ENCODE results near the gene TMCO2.
A peak's percentile ranks its signal among the peaks of the same experiment; 100 is the strongest.
"Not testable (repeated sequence)": the region's sequence is repeated elsewhere in the genome, so short reads cannot be mapped to it uniquely, and the experiment has no call there.

The TMCO2 gene

DNA sequence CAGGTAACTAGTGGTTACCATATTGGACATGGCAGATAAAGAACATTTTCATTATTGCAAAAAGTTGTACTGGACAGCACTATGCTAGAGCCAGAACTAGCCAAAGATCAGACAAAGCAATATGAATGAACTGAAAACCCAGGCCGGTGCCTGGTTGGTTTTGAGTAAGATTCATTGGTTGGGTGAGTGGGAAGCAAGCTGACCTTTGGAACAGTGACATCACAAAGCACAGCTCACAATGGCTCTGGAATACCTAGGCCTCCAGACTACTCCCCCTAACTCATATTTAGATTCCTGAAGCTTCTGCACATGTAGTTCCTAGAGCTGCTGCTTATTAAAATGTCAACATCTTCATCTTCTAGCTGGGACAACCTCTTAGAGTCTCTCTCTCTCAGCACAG lies at the start of gene TMCO2:
TMCO2 (plus strand) TSS at position 283 of the 400 bp plus-strand sequence; CDS start at position 340, 57 bp downstream.
- DNase-seq, result no peak

DNA sequence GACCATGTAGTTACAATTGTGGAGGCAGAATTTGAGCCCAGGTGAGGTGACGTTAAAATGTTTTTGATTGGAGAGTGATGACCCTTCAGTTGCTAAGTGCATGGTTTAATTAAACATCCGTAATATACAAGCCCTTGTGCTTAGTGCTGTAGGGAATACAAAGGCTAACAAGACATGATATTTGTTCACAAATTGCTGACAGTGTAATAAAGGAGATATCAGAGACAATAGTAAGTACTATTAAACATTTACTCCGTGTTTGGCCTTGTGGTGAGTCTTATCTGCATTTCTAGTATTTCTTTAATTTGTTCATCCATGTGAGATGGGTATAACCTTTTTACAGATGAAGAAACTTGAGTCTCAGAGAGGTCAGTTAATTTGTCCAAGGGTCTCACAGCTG lies 48.6 kb upstream of the TMCO2 start:
- no peak for DNase-seq

DNA sequence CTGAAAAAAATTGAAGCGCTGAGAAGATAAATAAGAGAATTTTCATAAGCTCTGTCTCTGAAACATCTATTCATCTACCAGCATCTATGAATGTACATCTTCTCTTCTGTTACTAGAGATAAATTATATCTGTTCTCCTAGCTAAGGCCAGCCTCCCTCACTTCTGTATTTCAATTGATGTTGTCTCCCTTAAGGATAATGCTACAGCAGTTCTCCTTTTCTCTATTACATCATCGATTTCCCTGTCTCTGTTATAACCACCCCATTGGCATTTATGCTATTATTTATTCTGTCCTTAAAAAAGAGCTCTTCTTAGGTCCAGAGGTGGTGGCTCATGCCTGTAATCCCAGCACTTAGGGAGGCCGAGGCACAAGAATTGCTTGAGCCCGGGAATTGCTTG lies 42.9 kb upstream of the TMCO2 start:
- no peak for DNase-seq

DNA sequence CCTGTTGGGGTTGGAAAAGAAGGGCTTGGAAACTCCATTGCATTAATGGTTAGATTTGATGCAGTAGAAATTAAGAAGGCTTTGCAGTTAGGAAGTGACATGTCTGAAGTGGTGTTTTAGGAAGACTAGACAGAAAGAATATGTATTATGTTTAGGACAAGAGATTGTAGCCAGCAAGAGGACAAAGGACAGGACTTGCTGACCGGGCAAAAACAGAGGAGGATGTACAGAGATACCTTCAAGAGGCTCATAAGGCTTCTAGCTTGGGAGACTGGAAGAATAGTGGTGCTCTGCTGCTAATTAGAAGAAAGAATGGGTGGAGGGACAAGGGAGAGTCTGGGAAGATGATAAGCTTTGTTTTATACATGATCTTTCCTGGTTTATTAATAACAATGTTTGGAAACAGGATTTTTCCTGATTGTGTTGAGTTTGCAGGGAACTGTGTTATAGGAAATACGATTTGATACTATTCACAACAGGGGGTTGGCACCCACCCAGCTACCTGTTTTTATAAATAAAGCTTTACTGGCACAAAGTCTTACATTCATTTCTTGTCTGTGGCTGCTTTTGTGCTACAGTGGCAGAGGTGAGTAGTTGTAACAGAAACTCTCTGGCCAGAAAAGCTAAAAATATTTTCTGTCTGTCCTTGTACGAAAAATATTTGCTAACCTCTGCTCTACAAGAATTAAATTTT lies 37.1 kb upstream of the TMCO2 start:
- no peak for DNase-seq

DNA sequence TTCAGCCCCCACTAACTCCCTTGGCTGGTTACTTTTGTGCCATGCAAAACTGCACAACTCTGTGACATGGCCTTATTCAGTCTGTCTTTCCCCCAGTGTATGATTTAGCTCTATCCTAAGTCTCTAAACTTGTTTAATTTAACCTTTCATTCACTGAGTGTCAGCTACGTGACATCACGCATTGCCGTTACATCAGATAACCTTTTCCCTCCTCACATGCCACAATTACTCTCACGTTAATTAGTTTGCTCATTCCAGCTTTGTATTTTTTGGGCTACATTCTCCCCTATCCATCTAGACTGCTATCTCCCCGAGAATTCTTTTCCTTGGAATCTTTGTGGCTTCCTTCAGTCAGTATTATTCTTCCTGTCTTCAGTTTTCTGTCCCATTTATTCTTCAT lies 29.4 kb upstream of the TMCO2 start:
- no peak for DNase-seq

DNA sequence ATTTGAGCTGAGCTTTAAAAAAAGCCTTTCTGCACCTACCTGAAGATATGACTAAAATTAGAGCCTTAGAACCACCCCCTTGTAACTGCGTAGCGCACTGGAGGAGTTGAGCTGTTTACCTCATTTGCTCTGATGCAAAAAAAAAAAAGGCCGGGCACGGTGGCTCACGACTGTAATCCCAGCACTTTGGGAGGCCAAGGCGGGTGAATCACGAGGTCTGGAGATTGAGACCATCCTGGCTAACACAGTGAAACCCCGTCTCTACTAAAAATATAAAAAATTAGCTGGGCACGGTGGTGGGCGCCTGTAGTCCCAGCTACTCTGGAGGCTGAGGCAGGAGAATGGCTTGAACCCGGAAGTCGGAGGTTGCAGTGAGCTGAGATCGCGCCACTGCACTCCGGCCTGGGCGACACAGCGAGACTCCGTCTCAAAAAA lies 26.2 kb upstream of the TMCO2 start:
- DNase-seq, result not testable (repeated sequence)

DNA sequence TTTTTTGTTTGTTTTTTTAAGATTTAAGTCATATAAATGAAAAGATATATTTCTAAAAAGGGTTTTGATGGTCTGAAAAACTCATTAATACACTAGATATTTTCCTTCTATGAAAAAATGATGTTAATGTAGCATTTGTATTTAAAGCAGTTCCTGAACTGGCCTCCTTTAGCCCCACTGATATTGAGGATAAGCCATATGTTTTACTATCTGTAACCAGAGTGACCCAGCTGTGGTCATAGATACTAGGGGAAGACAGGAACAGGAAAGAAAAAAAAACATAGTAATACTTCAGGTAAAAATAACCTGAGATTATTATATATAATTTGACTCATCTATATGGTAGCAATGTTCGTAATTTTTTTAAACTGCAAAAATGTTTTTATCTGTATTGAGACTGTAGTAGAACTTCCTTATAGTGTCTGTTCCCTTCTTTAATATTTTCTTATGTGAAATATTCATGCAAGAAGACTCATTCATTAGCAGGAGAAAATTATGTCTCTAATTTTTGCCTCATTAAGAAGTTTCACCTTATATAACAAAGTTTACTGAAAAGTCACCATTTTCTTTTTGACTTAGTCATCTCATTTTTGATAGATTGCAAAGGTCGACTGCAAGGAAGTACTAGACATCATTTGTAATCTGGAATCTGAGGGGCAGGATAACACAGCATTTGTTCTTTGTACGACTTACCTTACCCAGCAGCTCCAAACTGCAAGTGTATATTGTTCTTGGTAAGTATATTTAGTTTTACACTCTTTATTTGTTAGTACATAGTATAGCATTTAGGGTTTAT lies 25.6 kb upstream of the TMCO2 start:
- DNase-seq, result no peak

DNA sequence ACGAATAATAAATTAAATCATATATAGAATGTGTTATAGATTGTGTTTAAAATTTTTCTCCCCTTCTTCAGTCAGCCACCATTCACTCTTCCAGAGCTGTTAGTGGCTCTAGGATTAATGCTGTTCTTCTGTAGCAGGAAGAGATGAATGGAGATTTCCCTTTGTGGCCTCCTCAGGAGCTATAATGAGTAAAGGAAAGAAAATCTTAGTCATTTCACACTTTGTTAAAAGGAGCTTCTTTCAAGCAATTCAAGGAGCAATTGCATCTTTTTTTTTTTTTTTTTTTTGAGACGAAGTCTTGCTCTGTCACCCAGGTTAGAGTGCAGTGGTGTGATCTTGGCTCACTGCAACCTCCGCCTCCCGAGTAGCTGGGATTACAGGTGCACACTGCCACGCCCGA lies 23.7 kb upstream of the TMCO2 start:
- no peak for DNase-seq

DNA sequence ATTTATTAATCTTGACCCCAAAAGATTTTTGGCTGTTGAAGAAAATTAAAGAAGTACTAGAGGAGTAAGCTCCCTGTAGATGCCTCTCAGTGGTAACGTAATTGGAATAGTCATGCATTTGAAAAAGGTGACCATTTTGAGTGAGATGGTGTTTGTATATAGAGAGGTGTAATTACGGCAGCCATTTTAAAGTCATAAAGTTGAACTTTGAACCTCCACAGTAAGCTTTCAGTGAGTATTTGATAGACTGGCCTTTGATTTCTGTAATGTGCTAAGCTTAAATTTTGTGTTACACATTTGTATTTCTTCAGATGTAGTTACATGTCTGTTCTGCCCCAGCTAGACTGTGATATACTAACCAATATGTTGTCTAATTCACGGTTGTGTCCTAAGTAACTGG lies 21.5 kb upstream of the TMCO2 start:
- DNase-seq, result no peak

DNA sequence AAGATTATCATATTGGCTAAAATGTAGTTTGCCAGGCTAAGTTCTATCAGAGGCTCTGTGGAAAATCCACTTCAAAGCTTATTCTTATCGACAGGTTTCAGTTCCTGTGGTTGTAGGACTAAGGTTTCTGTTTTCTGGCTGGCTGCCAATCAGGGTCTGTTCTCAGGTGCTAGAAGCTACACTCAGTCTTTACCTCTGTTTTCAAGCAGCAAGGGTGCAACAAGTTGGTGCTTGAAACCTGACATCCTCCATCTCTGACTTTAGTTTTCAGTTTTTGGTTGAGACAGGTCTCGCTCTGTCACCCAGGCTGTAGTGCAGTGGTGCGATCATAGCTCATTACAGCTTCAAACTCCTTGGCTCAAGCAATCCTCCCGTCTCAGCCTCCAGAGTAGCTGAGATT lies 15.3 kb upstream of the TMCO2 start:
- peak; percentile 48 for DNase-seq

DNA sequence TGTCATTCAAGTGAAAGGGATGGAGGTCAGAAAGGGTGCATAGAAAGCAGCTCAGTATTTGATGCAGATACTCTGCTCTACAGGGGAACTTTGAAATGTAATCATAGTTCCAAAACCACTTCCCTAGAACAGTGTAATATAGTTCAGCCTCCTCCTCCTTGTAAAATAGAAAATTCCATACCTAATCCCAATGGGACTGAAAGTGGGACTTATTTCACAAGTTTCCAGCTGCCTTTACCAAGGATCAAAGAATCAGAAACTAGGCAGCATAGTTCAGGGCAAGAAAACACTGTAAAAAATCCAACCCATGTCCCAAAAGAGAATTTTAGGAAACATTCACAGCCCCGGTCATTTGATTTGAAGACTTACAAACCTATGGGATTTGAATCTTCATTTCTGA lies 8.1 kb upstream of the TMCO2 start:
- no peak for DNase-seq

DNA sequence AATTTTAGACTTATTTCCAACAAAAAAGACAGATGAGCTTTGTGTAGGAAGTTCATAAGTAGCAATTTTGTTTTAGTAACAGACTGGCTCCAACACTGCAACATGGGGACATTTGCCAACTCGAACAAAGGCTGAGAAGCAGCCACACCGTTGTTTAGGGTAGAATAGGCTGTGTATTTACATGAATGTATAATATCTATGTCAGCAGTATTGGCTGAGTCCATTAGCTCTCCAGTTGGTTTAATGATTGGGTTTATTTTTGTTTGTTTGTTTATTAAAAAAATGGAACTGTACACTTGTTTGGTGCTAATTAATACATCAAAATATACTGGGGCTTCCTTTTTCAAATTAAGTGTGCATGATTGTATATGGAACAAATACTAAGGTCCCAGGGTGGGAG lies 7.3 kb upstream of the TMCO2 start:
- no peak for DNase-seq

DNA sequence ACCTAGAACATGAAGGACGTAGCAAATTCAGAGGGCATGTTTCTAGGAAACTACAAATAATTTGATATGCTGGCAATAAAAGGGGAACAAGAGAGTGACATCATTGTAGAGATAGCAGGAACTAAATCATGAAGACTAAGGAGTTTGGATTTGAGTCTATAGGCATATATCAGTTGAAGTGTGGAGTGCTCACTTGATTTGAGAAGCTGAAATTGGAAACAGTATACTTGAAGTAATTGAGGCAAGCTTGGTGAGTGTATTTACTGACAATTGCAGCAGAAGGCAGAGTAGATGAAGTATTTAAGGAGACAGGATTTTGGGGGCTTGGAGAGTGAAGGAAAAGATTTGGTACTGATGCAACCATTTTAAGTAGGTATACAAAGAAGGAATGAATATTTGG lies 6.4 kb upstream of the TMCO2 start:
- DNase-seq, result peak; percentile 2

DNA sequence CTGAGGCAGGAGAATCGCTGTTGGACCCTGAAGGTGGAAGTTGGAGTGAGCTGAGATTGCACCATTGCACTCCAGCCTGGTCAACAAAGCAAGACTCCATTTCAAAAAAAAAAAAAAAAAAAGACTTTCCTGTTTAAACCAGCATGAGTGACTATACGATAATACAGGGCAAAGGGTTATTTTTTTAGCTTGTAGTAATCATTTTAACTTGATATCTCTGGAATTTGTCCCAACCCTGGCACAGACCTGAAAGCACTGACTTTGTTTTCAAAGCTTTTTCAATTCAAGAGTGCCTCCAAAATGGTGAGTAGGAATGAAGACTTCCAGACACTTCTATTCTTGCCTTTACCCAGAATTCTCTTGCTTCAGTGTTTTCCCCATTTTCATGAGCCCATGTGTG lies 4.4 kb upstream of the TMCO2 start:
- no peak for DNase-seq

DNA sequence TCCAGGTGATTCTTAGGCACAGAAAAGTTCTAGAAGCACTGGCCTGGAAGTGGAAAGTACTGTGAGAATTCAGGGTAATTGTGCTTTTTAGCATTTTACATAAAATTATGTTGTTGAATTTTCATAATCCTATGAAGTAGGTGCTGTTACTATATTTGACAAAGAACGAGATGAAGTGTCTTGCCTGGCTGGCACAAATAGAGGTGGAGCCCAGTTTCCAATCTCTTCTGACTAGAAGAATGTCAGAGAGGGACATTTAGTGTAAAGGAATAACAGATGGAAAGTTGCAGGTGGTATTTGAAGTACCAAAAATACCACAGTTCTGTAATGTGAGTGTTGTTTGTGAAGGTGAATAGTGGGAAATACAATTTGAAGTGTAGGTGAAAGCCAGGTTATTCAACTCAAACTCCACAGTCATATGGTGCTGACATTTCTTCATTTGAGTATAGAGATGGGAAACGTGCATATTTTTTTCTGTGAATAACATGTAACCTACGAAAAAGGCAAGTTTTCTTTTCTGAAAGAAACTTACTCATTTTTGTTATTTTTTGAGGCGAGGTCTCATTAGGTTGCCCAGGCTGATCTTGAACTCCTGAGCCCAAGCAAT lies 3.5 kb upstream of the TMCO2 start:
- DNase-seq, result no peak

DNA sequence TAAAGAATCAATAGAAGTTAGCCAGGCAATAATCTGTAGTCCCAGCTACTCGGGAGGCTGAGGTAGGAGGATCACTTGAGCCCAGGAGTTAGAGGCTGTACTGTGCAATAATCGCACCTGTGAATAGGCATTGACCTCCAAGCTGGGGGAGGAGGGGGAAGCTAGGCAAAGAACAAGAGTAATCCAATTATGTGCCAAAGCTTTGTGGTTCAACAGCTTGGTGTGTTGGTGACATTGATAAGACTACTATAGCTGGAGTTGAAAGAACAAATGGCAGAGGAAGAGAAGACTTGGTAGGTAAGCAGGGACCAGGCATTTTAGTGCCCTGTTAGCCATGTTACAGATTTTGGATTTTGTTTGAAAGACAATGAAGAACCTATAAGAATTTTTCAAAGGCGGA lies 2.1 kb upstream of the TMCO2 start:
- DNase-seq, result no peak

DNA sequence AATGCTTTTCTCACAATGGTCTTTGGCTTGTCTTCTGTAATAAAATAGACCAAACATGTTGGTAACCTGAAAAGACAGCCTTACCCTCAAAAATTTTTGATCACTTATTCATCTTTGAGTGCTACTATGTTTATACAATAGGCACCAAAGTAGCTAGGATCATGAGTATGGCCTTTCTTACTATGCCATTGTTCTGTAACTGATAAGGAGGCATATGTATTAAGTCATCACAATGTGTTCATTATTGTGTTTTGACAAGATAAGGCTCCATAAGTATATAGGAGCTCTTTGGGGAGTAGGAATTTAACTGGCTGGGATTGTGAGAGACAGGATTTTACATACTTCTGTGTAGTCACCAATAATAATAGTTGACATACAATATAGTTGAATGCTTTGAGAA lies 675 bp downstream of the TMCO2 start:
- no peak for DNase-seq

DNA sequence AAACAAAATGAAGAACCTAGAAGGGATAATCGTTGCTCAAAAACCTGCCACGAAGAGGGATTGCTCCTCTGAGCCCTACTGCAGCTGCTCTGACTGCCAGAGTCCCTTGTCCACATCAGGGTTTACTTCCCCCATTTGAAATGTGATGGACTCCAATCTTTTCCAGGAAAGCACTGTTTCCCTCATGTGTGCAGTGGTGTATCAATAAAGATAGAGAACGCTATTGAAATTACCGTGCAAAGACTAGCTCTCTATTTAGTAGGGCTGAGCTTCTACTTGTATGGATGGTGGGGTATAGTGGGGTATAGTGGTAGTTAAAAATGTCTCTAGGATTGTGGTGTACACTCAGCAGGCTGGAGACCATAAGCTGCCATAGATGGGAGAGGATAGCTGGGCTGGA lies 3.7 kb downstream of the TMCO2 start:
- DNase-seq, result no peak

DNA sequence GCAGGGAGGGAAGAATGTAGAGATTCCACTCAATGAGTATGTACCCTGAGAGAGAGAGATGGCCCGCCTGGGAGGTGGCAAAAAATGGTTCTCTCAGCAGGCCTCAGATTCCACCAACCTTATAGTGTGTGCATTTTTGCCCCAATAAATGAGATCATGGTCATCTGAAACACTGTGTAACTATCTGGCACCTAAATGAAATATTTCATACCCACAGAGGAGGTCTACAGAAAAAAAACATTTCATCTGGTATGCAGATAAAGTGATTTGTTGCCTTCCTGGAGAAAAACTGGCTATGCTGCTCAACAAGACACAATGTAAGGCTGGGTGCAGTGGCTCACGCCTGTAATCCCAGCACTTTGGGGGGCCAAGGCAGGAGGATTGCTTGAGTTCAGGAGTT lies 4.9 kb downstream of the TMCO2 start:
- no peak for DNase-seq

DNA sequence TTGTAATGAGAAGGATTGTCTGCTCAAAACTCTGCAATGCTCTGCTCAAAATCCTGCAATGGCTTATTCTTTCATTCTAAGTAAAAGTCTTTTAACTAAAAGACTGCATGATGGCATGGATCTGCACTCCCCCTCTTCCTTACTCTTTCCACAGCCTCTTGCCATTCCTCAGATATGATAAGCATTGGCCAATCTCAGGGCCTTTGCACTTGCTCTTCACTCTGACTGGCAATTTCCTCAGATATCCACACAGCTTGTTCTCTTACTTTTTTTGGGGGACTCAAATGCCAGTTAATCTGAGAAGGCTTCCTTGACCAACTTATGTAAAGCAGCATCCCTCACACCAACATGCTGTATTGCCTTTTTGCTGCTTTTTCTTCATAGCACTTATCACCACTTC lies 7.5 kb downstream of the TMCO2 start:
- no peak for DNase-seq

DNA sequence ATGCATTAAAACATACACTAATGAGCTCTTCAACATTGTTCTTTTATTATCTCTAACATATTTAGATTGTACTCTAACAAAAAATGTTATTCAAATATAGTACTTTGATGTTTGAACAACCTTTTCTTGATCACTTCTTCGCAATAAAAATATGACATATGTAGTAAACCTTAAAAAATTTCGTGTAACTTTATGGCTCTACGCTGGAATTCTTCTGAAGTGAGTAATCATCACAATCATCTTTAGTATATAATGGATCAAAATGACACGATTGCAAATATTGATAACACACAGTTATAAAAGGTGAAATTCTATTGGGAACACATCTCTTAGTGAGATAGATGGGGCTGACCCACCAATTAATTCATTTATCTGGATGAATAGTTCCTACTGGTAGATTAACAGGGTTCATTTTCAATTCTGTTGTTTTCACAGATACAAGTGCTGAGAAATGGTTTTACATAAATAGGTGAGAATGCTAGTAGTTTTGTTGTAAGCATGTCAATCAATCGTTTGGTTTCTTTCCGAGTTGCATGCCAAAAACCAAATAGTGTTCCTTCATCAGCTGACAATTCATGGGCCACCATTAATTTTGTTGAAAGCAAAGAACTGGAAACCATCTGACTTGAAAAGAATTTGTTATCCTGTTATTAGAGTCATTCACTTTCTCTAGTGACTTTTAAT lies 8.8 kb downstream of the TMCO2 start:
- peak; percentile 2 for DNase-seq

DNA sequence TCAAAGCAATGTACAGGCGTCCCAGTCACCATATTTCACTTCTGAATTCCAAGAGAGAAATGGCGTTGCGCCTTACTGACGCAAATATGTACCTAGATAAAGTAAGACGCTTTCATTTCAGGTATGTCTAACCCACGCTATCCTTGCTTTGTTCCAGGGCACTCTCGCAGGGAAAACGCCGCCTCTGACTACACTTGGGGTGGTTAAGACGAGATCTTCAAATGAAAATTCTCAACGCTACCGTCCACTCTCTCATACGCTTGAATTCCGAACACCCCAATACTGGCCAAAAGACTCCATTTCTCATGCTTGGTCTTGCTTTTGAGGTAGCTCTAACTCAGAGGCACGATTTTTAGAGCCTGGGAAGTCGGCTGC lies 9.6 kb downstream of the TMCO2 start:
- DNase-seq, result no peak

DNA sequence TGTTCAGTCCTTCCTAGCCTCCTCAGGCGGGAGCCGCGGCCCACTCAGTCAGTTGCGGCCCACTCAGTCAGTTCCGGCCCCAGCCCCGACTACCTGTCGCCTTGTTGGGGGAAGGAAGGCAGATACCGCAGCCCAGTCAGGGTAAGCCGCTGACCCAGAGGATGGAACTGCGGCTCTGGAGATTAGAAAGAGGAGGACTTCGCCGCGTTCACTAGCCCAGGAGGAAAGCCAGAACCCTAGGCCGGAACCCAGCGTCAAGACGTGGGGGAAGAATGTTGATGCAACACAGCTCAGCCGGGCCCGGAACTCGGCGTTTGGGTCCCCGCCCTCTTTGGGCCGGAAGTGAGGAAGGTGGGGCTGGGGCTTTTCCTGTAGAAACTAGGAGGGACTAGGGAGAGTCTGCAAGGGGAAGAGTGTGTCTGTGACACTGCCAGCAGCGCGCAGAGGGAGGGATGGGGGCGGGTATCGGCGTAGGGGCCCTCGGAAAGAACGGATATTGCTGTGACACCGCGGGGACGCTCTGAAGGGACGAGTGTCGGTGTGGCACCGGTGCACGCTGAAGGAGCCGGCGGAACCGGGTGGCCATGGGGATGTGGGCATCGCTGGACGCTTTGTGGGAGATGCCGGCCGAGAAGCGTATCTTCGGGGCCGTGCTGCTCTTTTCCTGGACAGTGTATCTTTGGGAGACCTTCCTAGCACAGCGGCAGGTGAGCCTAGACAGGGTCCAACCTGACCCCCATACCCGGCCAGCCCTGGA lies 10.1 kb downstream of the TMCO2 start, which contains the start of gene ZMPSTE24:
ZMPSTE24 (plus strand) TSS at position 549 of the 757 bp plus-strand sequence; CDS start at position 585, 36 bp downstream.
- peak; percentile 99 for DNase-seq
